ENCODE measurements around the gene EXOC2.

GRCh38 chr6:677919-678318, 15.0 kb downstream of the EXOC2 start:
- TF ChIP-seq SMC3 (IDR thresholded peaks at IDR 0.05; ENCODE audit: borderline replicate concordance, low read length) (no peak), JUNB (IDR thresholded peaks at IDR 0.05) (no peak), TCF12 (IDR thresholded peaks at IDR 0.05; ENCODE audit: low read depth, low read length) (no peak), CTCF (IDR thresholded peaks at IDR 0.05 in 2 of 3, conservative IDR thresholded peaks at IDR 0.05 in 1 of 3; ENCODE audit: control insufficient read depth in 2 of 3, extremely low read depth in 1 of 3, insufficient read depth in 1 of 3, low read depth in 3 of 3, low read length in 3 of 3) (no peak), RFX5 (IDR thresholded peaks at IDR 0.05; ENCODE audit: low read depth, low read length) (no peak), ATF3 (IDR thresholded peaks at IDR 0.05; ENCODE audit: borderline replicate concordance, extremely low read depth, low read depth, low read length) (no peak), HDGF (IDR thresholded peaks at IDR 0.05) (no peak), CEBPB (IDR thresholded peaks at IDR 0.05; ENCODE audit: borderline replicate concordance in 1 of 2, low read depth in 2 of 2, low read length in 2 of 2) (no peak), EZH2 (IDR thresholded peaks at IDR 0.05; ENCODE audit: borderline replicate concordance, control insufficient read depth, low read depth, low read length) (no peak), SRF (IDR thresholded peaks at IDR 0.05; ENCODE audit: low read depth in 2 of 2, low read length in 2 of 2) (no peak), CHD1 (IDR thresholded peaks at IDR 0.05; ENCODE audit: low read depth, low read length) (no peak), POLR2AphosphoS5 (IDR thresholded peaks at IDR 0.05; ENCODE audit: low read length) (no peak), MYC (IDR thresholded peaks at IDR 0.05; ENCODE audit: insufficient read depth, insufficient read length, insufficient replicate concordance, low read length, severe bottlenecking) (no peak), PAX8 (IDR thresholded peaks at IDR 0.05) (no peak)
